ENCODE measurements around the gene KRT24.

DNA sequence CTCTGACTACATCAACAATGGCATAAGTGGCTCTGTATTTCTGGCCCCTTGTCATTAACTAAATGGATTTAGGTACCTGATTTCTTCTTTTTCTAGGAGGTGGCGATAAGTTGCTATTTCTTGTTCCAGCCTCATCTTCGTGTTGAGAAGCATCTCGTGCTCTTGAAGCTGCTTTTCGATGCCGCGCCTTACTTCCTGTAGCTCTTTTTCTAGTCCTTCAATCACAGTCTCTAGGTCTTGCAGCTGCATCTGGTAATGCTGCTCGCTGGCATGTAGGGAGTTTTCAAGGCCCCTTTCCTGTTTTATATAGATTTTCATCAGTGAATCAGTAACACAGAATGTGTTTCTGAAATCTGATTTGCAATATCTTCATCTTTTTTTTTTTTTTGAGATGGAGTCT, 43.6 kb downstream of the KRT24 start:
- TF ChIP-seq POLR2A (IDR thresholded peaks at IDR 0.05) (no peak), CTCF (IDR thresholded peaks at IDR 0.05) (no peak)
